Neural progenitor cell (in vitro differentiated cells): ENCODE results near the gene IGHMBP2. TPM values are rescaled to one million over a fixed set of nuclear protein-coding genes. Genes with fewer than 3 reads are reported as not detected.

ENCODE experiments used
- DNase-seq: peaks from one replicate; pipeline ENCODE4 v3.0.0-alpha.2; 2016; ENCODE audit warnings: low spot score
- H2AFZ ChIP-seq: fragments of 200-600 bp; sonication (generic); replicated peaks from 2 replicates; pipeline ENCODE4 v1.6.1; 2016; ENCODE audit warnings: antibody characterized with exemption
- H3F3A ChIP-seq: fragments of 200-600 bp; sonication (generic); 2 replicates; pipeline ENCODE4 v1.6.1; 2016; ENCODE audit warnings: antibody characterized with exemption, low read depth
- H3K27ac ChIP-seq: fragments of 200-600 bp; sonication (generic); 2 replicates; pipeline ENCODE4 v1.5.1; 2016; ENCODE audit warnings: mild to moderate bottlenecking
- H3K27me3 ChIP-seq: fragments of 200-600 bp; sonication (generic); 2 replicates; pipeline ENCODE4 v1.6.1; 2016; ENCODE audit warnings: mild to moderate bottlenecking, moderate library complexity
- H3K36me3 ChIP-seq: fragments of 200-600 bp; sonication (generic); 2 replicates; pipeline ENCODE4 v1.5.1; 2016
- H3K4me1 ChIP-seq: fragments of 200-600 bp; sonication (generic); 2 replicates; pipeline ENCODE4 v1.6.1; 2016; ENCODE audit warnings: mixed run types
- H3K4me2 ChIP-seq: fragments of 200-600 bp; sonication (generic); 2 replicates; pipeline ENCODE4 v1.6.1; 2016
- H3K4me3 ChIP-seq: fragments of 200-600 bp; sonication (generic); 2 replicates; pipeline ENCODE4 v1.5.1; 2016
- H3K79me2 ChIP-seq: fragments of 200-600 bp; sonication (generic); 2 replicates; pipeline ENCODE4 v1.6.1; 2016; ENCODE audit warnings: low read depth
- H3K9ac ChIP-seq: fragments of 200-600 bp; sonication (generic); 2 replicates; pipeline ENCODE4 v1.6.1; 2016
- H3K9me3 ChIP-seq: fragments of 200-600 bp; sonication (generic); 2 replicates; pipeline ENCODE4 v1.5.1; 2016; ENCODE audit warnings: low read depth
- H4K20me1 ChIP-seq: fragments of 200-600 bp; sonication (generic); 2 replicates; pipeline ENCODE4 v1.6.1; 2016; ENCODE audit warnings: low read depth
- H3K27ac Mint-ChIP-seq: 3 replicates; pipeline ENCODE4 v1.8.0; 2021; ENCODE audit warnings: mixed read lengths
- H3K27me3 Mint-ChIP-seq: 2 replicates; pipeline ENCODE4 v1.8.0; 2022; ENCODE audit warnings: low read depth, mild to moderate bottlenecking, inconsistent platforms, moderate library complexity, mixed read lengths; ENCODE audit not compliant: insufficient read depth
- H3K36me3 Mint-ChIP-seq: 3 replicates; pipeline ENCODE4 v1.8.0; 2021; ENCODE audit warnings: mixed read lengths
- H3K4me1 Mint-ChIP-seq: 3 replicates; pipeline ENCODE4 v1.8.0; 2021; ENCODE audit warnings: mixed read lengths
- H3K4me3 Mint-ChIP-seq: 3 replicates; pipeline ENCODE4 v1.8.0; 2021; ENCODE audit warnings: mild to moderate bottlenecking, moderate library complexity, mixed read lengths
- H3K9me3 Mint-ChIP-seq: 3 replicates; pipeline ENCODE4 v1.8.0; 2020; ENCODE audit warnings: mixed read lengths
- EZH2 ChIP-seq: fragments of 200-600 bp; sonication (generic); IDR thresholded peaks from 2 replicates; pipeline ENCODE4 v1.6.1; 2017; ENCODE audit warnings: antibody characterized with exemption, mild to moderate bottlenecking, moderate library complexity
- EZH2phosphoT487 ChIP-seq: fragments of 200-600 bp; sonication (generic); IDR thresholded peaks from 2 replicates; pipeline ENCODE4 v1.6.1; 2017; ENCODE audit warnings: antibody characterized with exemption
- total RNA-seq: library from RNA; depleted of rRNA; stranded (reverse); fragments of >200 nt; gene quantifications from 2 replicates; pipeline ENCODE4 v1.2.3, GENCODE V29; 2015; ENCODE audit warnings: low replicate concordance
- TF ChIP-seq, protein P1 (sequence below): fragments of 200-600 bp; sonication (generic); IDR thresholded peaks from 2 replicates; pipeline ENCODE4 v1.5.1; 2017; ENCODE audit warnings: antibody characterized with exemption, mild to moderate bottlenecking

Gene IGHMBP2
- total RNA-seq, 1 donor from 2014 or later = 13.6 TPM

DNA sequence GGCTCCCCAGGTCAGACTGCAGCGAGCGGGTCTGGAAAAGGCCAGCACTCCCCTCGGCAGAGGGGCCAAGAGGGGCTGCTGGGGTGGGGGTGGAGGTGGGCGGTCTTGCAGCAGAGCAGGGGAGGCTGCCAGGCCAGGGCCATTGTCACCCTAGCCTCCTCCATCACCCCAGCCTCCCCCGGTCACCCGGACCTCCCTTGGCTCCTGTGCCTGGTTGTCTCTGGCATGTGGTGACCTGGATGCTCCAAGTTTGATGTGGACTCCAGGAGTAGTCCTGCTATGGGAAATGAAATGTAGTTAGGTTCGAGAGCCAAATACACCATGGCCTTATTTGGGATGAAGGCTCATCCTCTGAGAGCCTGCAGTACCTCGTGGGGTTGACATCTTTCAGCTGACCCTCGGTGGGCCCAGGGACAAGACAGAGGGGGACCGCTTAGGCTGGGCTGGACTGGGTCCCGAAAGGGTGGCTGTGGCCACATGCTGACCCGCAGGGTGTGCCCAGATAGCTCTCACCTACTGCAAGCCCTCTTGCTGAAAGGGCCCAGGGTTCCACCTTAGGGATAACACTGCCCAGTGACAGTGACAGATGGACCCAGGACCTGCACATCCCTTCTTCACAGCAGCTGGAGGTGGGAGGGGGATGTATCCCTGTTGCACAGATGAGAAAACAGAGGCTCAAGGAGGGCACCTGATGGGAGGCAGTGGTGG is 53.0 kb downstream of the IGHMBP2 start:
- peaks cover 4% of the 10 kb centered on the region for H3K27me3 Mint-ChIP-seq
- H3K79me2 ChIP-seq = no peaks in the 10 kb centered on the region
- H3K9me3 Mint-ChIP-seq = no peaks in the 10 kb centered on the region
- H3K4me3 ChIP-seq = no peak overlapping the region
- no peaks in the 10 kb centered on the region for H3F3A ChIP-seq
- H3K36me3 Mint-ChIP-seq = no peaks in the 10 kb centered on the region
- H3K27me3 ChIP-seq = no peaks in the 10 kb centered on the region
- no peaks in the 10 kb centered on the region for H3K4me1 ChIP-seq
- no peak overlapping the region for H3K9ac ChIP-seq
- TF ChIP-seq EZH2 (no peak), EZH2phosphoT487 (no peak)
- TF ChIP-seq, protein P1, sequence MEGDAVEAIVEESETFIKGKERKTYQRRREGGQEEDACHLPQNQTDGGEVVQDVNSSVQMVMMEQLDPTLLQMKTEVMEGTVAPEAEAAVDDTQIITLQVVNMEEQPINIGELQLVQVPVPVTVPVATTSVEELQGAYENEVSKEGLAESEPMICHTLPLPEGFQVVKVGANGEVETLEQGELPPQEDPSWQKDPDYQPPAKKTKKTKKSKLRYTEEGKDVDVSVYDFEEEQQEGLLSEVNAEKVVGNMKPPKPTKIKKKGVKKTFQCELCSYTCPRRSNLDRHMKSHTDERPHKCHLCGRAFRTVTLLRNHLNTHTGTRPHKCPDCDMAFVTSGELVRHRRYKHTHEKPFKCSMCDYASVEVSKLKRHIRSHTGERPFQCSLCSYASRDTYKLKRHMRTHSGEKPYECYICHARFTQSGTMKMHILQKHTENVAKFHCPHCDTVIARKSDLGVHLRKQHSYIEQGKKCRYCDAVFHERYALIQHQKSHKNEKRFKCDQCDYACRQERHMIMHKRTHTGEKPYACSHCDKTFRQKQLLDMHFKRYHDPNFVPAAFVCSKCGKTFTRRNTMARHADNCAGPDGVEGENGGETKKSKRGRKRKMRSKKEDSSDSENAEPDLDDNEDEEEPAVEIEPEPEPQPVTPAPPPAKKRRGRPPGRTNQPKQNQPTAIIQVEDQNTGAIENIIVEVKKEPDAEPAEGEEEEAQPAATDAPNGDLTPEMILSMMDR = no peak
- H3K27ac Mint-ChIP-seq = no peak overlapping the region
- no peak overlapping the region for H3K4me3 Mint-ChIP-seq
- H4K20me1 ChIP-seq = no peaks in the 10 kb centered on the region
- H3K4me2 ChIP-seq = no peak overlapping the region
- peak overlapping the region; percentile 26 for H2AFZ ChIP-seq
- H3K36me3 ChIP-seq = no peaks in the 10 kb centered on the region
- H3K27ac ChIP-seq = no peak overlapping the region
- DNase-seq = no peak
- peaks cover 12% of the 10 kb centered on the region for H3K4me1 Mint-ChIP-seq
- no peaks in the 10 kb centered on the region for H3K9me3 ChIP-seq

DNA sequence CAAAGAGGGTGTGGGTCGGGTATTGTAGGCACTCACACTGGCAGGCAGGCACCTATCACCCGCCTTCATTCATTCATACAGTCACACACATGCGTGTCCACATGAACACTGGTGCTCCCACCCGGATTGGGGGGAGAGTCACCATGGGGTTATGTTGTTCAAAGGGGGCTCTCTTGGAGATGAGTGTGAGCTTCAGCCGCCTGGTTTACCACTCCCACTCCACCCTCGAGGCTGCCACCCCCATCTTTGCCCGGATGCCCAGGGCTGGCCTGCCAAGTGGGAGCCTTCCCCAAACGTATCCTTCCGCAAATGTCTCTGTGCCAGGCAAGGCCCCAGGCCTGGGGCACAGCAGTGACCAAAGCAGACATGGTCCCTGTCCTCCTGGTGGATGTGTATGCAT is 54.5 kb downstream of the IGHMBP2 start:
- Histone ChIP-seq H3K4me1 (no peaks in the 10 kb centered on the region), H2AFZ (no peak overlapping the region), H3K27ac (no peak overlapping the region), H3K4me3 (no peak overlapping the region), H3K9me3 (no peaks in the 10 kb centered on the region), H3K4me2 (no peak overlapping the region), H3K36me3 (no peaks in the 10 kb centered on the region), H3K9ac (no peak overlapping the region), H3K27me3 (no peaks in the 10 kb centered on the region), H3K79me2 (no peaks in the 10 kb centered on the region), H4K20me1 (no peaks in the 10 kb centered on the region), H3F3A (no peaks in the 10 kb centered on the region)
- Mint-ChIP-seq H3K9me3 (no peaks in the 10 kb centered on the region), H3K36me3 (no peaks in the 10 kb centered on the region), H3K4me3 (no peak overlapping the region), H3K27me3 (peaks cover 4% of the 10 kb centered on the region), H3K27ac (no peak overlapping the region), H3K4me1 (peaks cover 16% of the 10 kb centered on the region)
- no peak for TF ChIP-seq EZH2
- no peak for TF ChIP-seq EZH2phosphoT487
- TF ChIP-seq, protein P1 = no peak
- no peak for DNase-seq

DNA sequence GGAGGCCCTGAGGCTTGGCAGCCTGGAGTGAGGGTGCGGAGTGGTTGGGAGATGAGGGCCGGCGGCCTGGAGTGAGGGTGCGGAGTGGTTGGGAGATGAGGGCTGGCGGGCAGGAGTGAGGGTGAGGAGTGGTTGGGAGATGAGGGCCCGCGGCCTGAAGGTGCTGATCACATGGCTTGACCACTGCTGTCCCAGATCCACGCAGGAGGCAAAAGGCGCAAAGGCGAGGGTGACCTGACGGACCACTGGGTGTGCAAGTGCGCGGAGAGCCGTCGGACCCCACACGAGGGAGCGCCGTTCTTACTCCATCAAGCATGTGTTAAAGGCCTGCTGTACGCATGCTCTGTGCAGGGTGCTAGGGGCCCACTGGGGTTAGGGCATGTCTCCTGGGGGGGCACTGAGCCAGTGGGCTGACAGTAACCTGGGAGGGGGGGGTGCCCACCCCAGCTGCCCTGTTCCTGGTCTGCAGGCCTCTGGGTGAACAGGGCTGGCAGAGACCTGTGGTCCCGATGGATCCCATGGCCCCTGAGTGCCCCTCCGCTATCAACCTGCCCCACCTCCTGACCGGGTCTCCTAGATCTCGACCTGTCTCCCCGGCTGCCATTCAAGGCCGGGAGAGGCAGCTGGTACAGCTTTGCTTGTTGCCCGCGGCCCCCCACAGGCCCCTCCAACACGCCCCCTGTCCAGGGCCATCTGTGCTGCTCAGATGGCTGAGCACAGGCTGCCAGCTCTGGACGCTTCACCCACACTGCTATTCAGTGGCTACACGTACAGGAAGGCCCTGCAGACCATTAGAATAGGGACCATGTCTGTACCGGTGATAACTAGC is 56.0 kb downstream of the IGHMBP2 start:
- peaks cover 7% of the 10 kb centered on the region for H3K9me3 Mint-ChIP-seq
- DNase-seq = no peak

More for the DNA sequence above, 56.0 kb downstream of the IGHMBP2 start:
- Histone ChIP-seq H3K27me3 (no peaks in the 10 kb centered on the region), H3K36me3 (no peaks in the 10 kb centered on the region), H2AFZ (no peak overlapping the region), H3K79me2 (no peaks in the 10 kb centered on the region), H3K4me3 (no peak overlapping the region), H4K20me1 (no peaks in the 10 kb centered on the region), H3K4me1 (no peaks in the 10 kb centered on the region), H3K9ac (no peak overlapping the region), H3F3A (no peaks in the 10 kb centered on the region), H3K27ac (no peak overlapping the region), H3K9me3 (no peaks in the 10 kb centered on the region), H3K4me2 (no peak overlapping the region)
- H3K27me3 Mint-ChIP-seq = peaks cover 4% of the 10 kb centered on the region
- H3K4me1 Mint-ChIP-seq = peaks cover 16% of the 10 kb centered on the region
- H3K36me3 Mint-ChIP-seq = no peaks in the 10 kb centered on the region
- H3K4me3 Mint-ChIP-seq = no peak overlapping the region
- peak overlapping the region; percentile 85 for H3K27ac Mint-ChIP-seq
- TF ChIP-seq, protein P1 = no peak
